Measurements from ENCODE around the gene ACIN1. TPM values are rescaled to one million over a fixed set of nuclear protein-coding genes. Genes with fewer than 3 reads are reported as not detected.

The ACIN1 gene
- total and polyA plus RNA-seq, 9 of the 15 experiments (the other 6 are each of a cell fraction or from before 2014, with no cell fraction given), result 5.0 to 196 (median 129) TPM

DNA sequence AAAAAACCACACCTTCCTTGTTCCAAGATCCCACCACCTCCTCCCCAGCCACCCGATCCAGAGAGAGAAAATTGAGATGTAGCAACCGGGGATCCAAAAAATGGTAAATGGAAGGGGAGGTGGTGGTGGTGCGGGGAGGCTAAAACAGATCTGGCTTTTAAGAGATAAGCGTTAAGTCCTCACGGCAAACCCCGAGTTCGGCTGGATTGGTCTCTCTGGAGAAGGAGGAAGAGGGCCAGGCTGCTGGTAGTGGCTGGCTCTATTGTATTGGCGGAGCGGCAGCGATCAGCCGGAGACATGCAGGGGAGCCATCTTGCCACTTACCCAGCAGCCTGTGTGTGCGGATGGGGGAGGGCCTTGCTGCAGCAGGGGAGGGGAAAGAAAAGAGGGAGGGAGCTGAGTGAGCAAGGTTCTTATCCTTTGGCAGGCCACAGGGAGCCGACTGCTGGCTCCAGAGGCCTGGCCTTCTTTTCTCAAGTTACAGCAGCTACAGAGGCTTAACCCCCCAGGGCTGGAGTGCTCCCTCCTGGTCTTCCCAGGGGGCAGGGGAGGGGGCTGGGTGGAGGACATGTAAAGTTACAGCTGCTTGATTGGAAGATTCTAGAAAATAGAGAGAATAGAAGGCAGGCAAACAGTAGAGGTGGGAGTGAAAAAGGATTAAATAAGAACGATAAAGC, 23.6 kb downstream of the ACIN1 start (continued):
- TF ChIP-seq, protein P1, sequence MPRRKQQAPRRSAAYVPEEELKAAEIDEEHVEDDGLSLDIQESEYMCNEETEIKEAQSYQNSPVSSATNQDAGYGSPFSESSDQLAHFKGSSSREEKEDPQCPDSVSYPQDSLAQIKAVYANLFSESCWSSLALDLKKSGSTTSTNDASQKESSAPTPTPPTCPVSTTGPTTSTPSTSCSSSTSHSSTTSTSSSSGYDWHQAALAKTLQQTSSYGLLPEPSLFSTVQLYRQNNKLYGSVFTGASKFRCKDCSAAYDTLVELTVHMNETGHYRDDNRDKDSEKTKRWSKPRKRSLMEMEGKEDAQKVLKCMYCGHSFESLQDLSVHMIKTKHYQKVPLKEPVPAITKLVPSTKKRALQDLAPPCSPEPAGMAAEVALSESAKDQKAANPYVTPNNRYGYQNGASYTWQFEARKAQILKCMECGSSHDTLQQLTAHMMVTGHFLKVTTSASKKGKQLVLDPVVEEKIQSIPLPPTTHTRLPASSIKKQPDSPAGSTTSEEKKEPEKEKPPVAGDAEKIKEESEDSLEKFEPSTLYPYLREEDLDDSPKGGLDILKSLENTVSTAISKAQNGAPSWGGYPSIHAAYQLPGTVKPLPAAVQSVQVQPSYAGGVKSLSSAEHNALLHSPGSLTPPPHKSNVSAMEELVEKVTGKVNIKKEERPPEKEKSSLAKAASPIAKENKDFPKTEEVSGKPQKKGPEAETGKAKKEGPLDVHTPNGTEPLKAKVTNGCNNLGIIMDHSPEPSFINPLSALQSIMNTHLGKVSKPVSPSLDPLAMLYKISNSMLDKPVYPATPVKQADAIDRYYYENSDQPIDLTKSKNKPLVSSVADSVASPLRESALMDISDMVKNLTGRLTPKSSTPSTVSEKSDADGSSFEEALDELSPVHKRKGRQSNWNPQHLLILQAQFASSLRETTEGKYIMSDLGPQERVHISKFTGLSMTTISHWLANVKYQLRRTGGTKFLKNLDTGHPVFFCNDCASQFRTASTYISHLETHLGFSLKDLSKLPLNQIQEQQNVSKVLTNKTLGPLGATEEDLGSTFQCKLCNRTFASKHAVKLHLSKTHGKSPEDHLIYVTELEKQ (CRISPR knock-in tag; IDR thresholded peaks at IDR 0.05), result no peak
- TF ChIP-seq ZNF695 (CRISPR knock-in tag; IDR thresholded peaks at IDR 0.05), result no peak
- no peak for TF ChIP-seq TRIM28 (IDR thresholded peaks at IDR 0.05)
- TF ChIP-seq, protein P2, sequence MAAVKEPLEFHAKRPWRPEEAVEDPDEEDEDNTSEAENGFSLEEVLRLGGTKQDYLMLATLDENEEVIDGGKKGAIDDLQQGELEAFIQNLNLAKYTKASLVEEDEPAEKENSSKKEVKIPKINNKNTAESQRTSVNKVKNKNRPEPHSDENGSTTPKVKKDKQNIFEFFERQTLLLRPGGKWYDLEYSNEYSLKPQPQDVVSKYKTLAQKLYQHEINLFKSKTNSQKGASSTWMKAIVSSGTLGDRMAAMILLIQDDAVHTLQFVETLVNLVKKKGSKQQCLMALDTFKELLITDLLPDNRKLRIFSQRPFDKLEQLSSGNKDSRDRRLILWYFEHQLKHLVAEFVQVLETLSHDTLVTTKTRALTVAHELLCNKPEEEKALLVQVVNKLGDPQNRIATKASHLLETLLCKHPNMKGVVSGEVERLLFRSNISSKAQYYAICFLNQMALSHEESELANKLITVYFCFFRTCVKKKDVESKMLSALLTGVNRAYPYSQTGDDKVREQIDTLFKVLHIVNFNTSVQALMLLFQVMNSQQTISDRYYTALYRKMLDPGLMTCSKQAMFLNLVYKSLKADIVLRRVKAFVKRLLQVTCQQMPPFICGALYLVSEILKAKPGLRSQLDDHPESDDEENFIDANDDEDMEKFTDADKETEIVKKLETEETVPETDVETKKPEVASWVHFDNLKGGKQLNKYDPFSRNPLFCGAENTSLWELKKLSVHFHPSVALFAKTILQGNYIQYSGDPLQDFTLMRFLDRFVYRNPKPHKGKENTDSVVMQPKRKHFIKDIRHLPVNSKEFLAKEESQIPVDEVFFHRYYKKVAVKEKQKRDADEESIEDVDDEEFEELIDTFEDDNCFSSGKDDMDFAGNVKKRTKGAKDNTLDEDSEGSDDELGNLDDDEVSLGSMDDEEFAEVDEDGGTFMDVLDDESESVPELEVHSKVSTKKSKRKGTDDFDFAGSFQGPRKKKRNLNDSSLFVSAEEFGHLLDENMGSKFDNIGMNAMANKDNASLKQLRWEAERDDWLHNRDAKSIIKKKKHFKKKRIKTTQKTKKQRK (IDR thresholded peaks at IDR 0.05; ENCODE audit: borderline replicate concordance, low read depth, low read length), result no peak
- TF ChIP-seq, protein P3, sequence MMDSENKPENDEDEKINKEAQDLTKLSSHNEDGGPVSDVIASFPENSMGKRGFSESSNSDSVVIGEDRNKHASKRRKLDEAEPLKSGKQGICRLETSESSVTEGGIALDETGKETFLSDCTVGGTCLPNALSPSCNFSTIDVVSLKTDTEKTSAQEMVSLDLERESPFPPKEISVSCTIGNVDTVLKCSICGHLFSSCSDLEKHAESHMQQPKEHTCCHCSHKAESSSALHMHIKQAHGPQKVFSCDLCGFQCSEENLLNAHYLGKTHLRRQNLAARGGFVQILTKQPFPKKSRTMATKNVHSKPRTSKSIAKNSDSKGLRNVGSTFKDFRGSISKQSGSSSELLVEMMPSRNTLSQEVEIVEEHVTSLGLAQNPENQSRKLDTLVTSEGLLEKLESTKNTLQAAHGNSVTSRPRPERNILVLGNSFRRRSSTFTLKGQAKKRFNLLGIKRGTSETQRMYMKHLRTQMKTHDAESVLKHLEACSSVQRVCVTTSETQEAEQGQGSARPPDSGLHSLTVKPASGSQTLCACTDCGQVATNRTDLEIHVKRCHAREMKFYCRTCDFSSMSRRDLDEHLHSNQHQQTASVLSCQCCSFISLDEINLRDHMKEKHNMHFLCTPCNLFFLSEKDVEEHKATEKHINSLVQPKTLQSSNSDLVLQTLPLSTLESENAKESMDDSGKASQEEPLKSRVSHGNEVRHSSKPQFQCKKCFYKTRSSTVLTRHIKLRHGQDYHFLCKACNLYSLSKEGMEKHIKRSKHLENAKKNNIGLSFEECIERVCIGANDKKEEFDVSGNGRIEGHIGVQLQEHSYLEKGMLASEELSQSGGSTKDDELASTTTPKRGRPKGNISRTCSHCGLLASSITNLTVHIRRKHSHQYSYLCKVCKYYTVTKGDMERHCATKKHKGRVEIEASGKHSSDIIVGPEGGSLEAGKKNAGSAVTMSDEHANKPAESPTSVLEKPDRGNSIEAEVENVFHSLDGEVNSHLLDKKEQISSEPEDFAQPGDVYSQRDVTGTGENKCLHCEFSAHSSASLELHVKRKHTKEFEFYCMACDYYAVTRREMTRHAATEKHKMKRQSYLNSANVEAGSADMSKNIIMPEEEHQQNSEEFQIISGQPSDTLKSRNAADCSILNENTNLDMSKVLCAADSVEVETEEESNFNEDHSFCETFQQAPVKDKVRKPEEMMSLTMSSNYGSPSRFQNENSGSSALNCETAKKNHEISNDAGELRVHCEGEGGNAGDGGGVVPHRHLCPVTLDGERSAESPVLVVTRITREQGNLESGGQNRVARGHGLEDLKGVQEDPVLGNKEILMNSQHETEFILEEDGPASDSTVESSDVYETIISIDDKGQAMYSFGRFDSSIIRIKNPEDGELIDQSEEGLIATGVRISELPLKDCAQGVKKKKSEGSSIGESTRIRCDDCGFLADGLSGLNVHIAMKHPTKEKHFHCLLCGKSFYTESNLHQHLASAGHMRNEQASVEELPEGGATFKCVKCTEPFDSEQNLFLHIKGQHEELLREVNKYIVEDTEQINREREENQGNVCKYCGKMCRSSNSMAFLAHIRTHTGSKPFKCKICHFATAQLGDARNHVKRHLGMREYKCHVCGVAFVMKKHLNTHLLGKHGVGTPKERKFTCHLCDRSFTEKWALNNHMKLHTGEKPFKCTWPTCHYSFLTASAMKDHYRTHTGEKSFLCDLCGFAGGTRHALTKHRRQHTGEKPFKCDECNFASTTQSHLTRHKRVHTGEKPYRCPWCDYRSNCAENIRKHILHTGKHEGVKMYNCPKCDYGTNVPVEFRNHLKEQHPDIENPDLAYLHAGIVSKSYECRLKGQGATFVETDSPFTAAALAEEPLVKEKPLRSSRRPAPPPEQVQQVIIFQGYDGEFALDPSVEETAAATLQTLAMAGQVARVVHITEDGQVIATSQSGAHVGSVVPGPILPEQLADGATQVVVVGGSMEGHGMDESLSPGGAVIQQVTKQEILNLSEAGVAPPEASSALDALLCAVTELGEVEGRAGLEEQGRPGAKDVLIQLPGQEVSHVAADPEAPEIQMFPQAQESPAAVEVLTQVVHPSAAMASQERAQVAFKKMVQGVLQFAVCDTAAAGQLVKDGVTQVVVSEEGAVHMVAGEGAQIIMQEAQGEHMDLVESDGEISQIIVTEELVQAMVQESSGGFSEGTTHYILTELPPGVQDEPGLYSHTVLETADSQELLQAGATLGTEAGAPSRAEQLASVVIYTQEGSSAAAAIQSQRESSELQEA (IDR thresholded peaks at IDR 0.05; ENCODE audit: low read depth), result no peak
- TF ChIP-seq ZNF263 (CRISPR knock-in tag; IDR thresholded peaks at IDR 0.05; ENCODE audit: borderline replicate concordance), result peak; percentile 85
- TF ChIP-seq ZNF197 (CRISPR knock-in tag; IDR thresholded peaks at IDR 0.05; ENCODE audit: low read depth), result no peak
- TF ChIP-seq ZNF217 (CRISPR knock-in tag; IDR thresholded peaks at IDR 0.05), result no peak
- no peak for TF ChIP-seq RAD21 (CRISPR knock-in tag; conservative IDR thresholded peaks at IDR 0.05 in 1 of 2, IDR thresholded peaks at IDR 0.05 in 1 of 2)
- TF ChIP-seq KDM4B (IDR thresholded peaks at IDR 0.05; ENCODE audit: borderline replicate concordance in 2 of 2, low read depth in 1 of 2), result no peak
- no peak for TF ChIP-seq TSC22D4 (tag; IDR thresholded peaks at IDR 0.05)
- TF ChIP-seq PTRF (tag; IDR thresholded peaks at IDR 0.05), result no peak

All from K562 (cell line).